ENCODE data around the gene SRRM1. TPM values are rescaled to one million over a fixed set of nuclear protein-coding genes. Genes with fewer than 3 reads are reported as not detected.
A peak's percentile ranks its signal among the peaks of the same experiment; 100 is the strongest.

Gene SRRM1
- total RNA-seq, result 10 to 100 TPM; 92.3 to 93.8 TPM
- long read RNA-seq, donor 1, partial matches to known transcripts, result 9 of 18 reads
- long read RNA-seq, donor 1, other reads (novel, unspliced or antisense), result 6 of 18 reads
- long read RNA-seq, donor 2, partial matches to known transcripts, result 28 of 45 reads
- long read RNA-seq, donor 2, other reads (novel, unspliced or antisense), result 13 of 45 reads

DNA sequence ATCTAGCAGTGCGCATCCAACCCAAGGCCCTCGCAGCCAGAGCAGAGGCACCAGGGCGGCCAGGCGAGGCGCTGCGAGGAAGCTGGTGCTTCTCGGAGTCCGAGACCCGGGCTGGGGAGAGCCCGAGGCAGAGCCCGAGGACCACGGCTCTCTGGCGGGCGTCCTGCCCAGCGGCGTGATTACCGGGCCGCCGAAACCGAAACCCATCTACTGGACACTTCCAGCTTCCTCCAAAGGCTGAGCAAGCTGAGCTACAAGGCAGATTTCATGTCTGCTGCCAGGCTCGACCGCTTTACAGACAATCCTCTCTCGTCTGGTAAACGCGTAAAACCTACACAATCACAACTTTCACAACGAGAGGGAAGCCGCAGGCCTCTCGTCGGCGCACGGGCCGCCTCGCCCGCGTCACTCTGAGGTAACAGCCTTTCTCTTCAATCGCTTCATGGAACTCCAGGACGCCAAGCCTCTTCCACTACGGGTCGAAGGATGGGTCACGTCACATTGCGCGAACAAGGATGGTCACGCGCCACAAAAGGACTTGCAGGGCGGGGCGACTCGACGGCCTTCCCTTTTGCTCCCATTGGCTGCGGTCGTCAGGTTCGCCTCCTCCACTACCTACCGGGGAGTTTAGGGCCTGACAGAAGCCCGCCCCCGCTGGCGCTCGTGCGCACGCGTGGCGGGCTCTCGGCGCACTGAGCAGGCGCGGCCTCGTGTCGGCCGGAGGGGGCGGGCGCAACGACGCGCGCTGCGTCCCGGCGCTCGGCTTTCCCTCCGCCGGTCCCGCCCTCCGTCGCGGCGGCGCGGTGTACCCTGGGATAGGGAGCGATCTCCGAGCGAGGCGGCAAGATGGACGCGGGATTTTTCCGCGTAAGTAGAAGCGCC is at the start of gene SRRM1:
Gene SRRM1 (plus strand): TSS at position 822 of the 882 bp plus-strand sequence. CDS start 25 bp downstream, at position 847.
- intact Hi-C loops (cut with DNase I), result no loop called here
- peak; percentile 100 for DNase-seq (ENCODE audit: low spot score)

DNA sequence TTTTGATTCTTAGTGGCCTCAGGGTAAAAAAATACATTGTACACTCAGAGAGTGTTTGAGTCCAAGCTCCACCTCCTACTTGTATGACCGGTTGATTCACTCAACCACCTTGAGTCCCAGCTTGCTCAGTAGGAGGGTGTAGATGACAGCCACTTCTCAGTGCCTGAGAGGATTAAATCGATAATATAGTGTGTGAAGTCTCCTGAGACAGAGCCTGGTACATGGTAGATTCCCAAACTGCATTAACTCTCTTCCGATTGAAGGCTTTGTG is 48.8 kb upstream of the SRRM1 start:
- intact Hi-C loops (cut with DNase I), result loop anchor here in 1 of 2 donors (5.0 kb wide), 1 partner anchor 597 kb away; no protein-coding TSS in a partner anchor
- DNase-seq (ENCODE audit: low spot score), result no peak

DNA sequence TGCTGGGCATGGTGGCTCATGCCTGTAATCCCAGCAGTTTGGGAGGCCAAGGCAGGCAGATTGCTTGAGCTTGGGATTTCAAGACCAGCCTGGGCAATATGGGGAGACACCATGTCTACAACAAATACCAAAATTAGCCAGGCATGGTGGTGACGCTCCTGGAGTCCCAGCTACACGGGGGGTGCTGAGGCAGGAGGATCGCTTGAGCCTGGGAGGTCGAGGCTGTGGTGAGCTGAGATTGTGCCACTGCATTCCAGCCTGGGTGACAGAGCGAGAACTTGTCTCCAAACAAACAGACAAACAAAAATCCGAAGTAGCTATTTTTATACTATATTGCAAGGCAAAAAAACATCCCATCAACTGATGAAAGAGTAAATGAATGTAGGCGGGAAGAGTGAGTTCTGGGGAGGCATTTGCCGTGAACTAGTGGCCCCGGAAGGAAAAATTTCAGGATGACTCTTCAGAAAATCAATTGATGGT is 46.7 kb upstream of the SRRM1 start:
- intact Hi-C loops (cut with DNase I), result no loop called here
- DNase-seq (ENCODE audit: low spot score), result no peak

DNA sequence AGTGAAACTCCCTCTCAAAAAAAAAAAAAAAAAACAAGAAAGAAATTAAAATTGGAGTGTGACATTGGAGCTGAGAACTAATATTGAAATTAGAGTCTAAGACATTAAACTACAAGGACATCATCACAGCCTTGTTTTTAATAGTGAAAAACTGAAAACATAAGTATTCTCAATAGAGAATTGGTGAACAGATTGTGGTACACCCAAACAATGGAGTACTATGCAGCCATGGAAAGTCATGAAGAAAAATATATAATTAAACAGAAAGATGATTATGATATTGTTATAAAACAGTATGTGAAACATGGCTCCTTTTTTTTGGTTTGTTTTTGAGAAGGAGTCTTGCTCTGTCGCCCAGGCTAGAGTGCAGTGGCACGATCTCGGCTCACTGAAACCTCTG is 43.8 kb upstream of the SRRM1 start:
- intact Hi-C loops (cut with DNase I), result no loop called here
- no peak for DNase-seq (ENCODE audit: low spot score)

- intact Hi-C loops (cut with DNase I), result no loop called here
Observed at GRCh38 chr1:24600551-24600950, 42.6 kb upstream of the SRRM1 start.

DNA sequence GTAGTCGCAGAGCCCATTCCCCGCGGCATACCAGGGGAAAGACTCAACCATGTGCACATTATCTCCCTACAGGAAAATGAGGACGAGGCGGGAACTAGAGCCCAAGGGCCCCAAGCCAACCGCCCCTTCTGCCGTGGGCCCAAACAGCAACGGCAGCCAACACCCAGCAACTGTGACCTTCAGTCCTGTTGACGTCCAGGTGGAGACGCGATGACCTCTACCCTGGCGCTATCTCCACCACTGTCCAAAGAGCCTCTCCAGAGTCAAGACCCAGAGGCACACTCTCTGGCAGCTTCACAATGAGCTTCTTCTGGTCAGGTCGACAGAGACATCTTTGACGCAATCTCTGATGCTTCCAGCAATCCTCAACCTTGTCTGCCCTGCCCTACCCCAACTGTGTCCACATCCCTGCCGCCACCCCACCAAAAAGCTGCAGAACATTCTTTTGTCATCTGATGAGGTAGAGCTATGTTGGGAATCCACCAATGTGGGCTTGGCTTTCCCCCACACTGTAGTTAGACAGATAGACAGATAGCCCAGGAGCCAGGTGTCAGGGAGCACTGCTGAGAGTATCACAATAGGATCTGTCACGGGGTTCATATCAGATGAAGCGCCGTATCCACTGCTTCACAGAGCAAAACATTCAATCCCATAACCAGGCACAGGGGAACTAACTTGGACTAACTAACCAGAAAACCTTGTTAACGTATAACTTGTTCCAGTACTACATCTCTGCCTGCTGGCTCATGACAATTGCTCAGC is 37.4 kb upstream of the SRRM1 start:
- DNase-seq (ENCODE audit: low spot score), result no peak
- intact Hi-C loops (cut with DNase I), result no loop called here

More at GRCh38 chr1:24600551-24600950, 42.6 kb upstream of the SRRM1 start:
- DNase-seq (ENCODE audit: low spot score), result no peak

- no peak for DNase-seq (ENCODE audit: low spot score)
Observed at GRCh38 chr1:24606296-24606605, 36.9 kb upstream of the SRRM1 start.

DNA sequence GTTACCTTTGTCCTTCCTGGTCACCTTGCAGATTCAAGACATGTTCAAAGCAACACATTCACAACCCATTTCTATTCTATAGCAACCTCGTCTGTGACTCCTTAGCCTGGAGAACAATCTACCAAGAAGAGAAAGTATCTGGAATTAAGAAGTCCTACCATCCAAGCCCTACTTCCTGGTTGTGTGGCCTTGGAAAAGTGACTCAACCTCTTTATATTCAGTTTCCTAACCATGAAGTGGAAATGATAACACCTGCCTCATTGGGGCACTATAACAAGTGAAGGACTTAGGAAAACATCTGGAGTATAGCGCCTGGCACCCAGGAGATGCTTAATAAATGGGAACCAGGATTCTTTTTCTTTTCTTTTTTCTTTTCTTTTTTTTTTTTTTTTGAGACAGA is 36.5 kb upstream of the SRRM1 start:
- intact Hi-C loops (cut with DNase I), result no loop called here
- no peak for DNase-seq (ENCODE audit: low spot score)

More at GRCh38 chr1:24606296-24606605, 36.9 kb upstream of the SRRM1 start:
- intact Hi-C loops (cut with DNase I), result no loop called here

DNA sequence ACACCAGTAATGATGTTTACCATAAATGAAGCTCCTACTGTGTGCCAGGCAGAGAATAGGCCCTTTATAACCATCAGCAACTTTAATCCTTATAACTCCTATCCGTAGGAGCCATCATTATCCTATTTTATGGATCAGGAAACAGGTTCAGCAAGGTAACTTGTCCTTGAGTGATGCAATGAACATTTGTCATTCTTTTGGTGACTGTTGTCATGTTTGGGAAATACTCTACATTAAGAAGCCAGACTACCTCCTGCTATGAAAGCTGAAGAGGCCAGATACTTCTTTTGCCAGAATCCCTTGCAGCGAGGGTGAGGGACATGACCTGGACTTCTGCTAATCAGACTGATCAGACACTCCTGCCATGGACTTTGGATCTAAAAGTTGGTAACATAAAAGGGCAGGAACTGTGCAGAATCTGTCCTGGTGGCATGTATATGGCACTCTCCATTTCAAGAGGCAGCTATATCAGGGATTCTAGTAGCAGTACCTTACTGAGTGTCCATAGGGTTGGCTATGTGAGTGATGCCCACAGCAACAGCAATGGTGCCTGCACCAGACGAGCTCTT is 33.1 kb upstream of the SRRM1 start:
- intact Hi-C loops (cut with DNase I), result no loop called here
- no peak for DNase-seq (ENCODE audit: low spot score)

- DNase-seq (ENCODE audit: low spot score), result no peak
- intact Hi-C loops (cut with DNase I), result no loop called here
Observed at GRCh38 chr1:24619376-24619775, 23.7 kb upstream of the SRRM1 start.

- intact Hi-C loops (cut with DNase I), result no loop called here
- no peak for DNase-seq (ENCODE audit: low spot score)
Observed at GRCh38 chr1:24620678-24621077, 22.4 kb upstream of the SRRM1 start.

DNA sequence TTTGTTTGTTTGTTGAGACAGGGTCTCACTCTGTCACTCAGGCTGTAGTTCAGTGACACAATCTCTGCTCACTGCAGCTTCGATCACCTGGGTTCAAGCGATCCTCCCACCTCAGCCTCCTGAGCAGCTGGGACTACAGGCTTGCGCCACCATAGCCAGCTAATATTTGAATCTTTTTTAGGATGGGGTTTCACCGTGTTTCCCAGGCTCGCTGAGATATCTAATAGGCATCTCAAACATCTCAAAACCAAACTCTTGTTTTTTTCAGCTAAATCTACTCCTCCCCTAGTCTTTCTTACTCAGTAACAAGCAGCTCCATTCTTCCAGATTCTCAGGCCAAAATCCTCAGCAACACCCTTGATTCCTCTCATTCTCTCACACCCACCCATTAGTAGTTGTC is 22.0 kb upstream of the SRRM1 start:
- intact Hi-C loops (cut with DNase I), result no loop called here
- DNase-seq (ENCODE audit: low spot score), result no peak

DNA sequence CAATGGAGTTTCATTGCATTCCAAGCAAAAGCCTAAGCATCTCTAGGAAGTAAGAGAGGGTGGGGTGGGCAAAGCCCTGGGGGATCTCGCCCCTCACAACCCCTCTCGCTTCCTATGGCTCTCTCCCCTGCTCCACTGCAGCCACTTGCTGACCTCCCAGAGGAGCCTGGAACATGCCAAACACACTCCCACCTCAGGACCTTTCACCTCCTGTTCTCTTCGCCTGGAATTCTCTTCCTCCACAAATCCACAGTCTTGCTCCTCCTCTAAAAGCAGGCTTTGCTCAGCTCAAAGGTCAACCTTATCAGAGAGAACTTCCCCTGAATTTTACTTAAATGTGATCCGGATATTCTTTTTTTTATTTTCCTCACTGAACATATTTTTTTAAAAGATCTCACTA is 20.9 kb upstream of the SRRM1 start:
- intact Hi-C loops (cut with DNase I), result no loop called here
- no peak for DNase-seq (ENCODE audit: low spot score)

GRCh38 chr1:24632832-24633175 is 10.3 kb upstream of the SRRM1 start:
- intact Hi-C loops (cut with DNase I), result no loop called here
- no peak for DNase-seq (ENCODE audit: low spot score)

DNA sequence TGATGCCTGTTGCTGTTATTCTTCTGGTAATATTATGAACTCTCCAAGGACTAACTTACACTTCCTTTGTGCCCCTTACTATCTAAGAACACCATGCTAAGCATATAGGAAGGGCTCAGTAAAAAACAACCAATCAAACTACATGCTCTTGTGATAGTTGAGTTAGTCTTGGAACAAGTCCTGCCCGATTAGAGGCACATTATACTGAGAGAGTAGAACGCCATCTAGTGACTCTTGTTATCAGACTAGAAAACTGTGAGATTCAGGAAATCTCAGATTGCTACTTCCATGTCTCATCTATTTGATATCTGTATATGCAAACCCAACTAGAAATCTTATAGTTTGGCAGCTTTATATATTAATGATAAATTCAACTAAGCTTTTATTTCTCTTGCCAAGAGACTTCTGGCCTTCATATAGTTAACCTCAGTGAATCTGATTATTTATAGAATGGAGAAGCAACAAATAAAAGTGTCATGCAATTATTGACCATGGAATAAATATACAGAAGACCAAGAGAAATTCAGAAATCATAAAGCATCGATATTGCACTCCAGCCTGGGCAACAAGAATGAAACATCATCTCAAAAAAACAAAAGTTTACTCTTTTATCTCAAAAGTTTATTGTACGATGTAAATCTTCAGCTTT is 7.8 kb upstream of the SRRM1 start:
- intact Hi-C loops (cut with DNase I), result no loop called here
- no peak for DNase-seq (ENCODE audit: low spot score)

DNA sequence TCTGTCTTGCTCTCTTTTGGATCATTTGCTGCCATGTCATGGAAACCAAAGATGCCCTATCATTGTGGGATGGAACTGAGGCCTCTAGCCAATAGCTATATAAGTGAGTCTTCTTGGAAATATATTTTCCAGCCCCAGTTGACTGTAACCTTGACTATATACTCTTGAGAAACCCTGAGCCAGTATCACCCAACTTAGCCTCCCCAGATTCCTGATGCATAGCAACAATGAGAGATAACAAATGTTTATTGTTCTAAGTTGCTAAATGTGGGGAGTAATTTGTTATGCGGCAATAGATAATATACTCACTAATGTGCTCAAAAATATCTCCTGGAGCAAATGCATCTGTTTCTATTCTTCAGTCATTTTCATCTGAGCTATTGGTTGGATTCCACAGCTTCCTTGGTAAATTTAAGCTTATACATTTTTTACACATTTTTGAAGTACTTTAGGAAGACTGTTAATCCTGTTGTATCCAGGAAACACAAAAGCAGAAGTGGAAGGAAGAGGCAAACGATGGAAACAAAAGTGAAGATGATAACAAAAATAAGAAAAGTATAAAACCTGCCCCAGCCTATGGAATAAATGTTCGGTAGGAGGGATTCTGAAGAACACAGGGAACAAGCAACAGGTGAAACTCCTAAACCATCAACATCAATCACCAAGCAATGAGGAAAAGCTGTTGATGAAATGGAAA is 6.3 kb upstream of the SRRM1 start:
- intact Hi-C loops (cut with DNase I), result no loop called here
- DNase-seq (ENCODE audit: low spot score), result no peak

DNA sequence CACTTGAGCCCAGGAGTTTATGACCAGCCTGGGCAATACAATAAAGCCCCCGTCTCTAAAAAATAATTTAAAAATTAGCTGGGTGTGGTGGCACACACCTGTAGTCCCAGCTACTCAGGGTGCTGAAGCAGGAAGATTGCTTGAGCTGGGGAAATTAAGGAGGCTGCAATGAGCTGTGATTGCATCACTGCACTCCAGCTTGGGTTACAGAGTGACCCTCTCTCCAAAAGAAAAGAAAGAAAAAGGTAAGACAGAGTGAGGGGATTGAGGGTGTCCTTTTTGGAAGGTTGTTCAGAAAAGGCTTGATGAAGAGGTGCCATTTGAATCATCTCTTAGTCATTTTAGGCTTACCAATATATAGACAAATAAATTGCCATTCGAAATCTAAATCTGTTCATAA is 4.0 kb upstream of the SRRM1 start:
- intact Hi-C loops (cut with DNase I), result no loop called here
- no peak for DNase-seq (ENCODE audit: low spot score)

DNA sequence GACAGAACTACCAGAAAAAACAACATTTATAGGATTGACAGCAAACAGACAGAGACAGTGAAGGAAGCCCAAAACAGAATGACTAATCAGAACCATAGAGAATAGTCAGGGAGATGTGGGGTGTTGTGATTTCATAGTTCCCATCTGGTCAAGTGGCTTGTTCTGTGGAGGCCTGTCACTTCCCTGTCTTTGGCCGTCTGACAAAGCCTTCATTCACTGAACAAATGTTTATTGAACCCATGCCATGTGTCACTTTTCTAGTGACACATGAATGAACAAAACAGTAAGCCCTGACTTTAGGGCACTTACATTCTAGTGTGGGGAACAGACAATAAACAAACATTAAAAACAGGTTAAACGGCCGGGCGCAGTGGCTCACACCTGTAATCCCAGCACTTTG is 3.2 kb upstream of the SRRM1 start:
- DNase-seq (ENCODE audit: low spot score), result no peak
- intact Hi-C loops (cut with DNase I), result no loop called here

- intact Hi-C loops (cut with DNase I), result no loop called here
- no peak for DNase-seq (ENCODE audit: low spot score)
Observed at GRCh38 chr1:24640288-24640687, 2.8 kb upstream of the SRRM1 start.
